HuH-7.5 (cell line): Measurements from ENCODE around the gene MYO7A.
A peak's percentile ranks its signal among the peaks of the same experiment; 100 is the strongest.

ENCODE experiments used
- DNase-seq: peaks from one replicate; pipeline ENCODE4 v3.0.0; 2011; ENCODE audit warnings: low spot score

Gene MYO7A

DNA sequence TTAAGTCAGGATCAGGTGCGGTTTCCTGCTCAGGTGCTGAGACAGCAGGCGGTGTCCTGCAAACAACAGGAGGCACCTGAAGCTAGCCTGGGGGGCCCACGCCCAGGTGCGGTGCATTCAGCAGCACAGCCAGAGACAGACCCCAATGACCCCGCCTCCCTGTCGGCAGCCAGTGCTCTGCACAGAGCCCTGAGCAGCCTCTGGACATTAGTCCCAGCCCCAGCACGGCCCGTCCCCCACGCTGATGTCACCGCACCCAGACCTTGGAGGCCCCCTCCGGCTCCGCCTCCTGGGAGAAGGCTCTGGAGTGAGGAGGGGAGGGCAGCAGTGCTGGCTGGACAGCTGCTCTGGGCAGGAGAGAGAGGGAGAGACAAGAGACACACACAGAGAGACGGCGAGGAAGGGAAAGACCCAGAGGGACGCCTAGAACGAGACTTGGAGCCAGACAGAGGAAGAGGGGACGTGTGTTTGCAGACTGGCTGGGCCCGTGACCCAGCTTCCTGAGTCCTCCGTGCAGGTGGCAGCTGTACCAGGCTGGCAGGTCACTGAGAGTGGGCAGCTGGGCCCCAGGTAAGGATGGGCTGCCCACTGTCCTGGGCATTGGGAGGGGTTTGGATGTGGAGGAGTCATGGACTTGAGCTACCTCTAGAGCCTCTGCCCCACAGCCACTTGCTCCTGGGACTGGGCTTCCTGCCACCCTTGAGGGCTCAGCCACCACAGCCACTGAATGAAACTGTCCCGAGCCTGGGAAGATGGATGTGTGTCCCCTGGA lies at the start of gene MYO7A:
Gene MYO7A, plus strand, starts transcription at position 327 of the 772 bp plus-strand sequence. CDS start 2,389 bp downstream, outside the sequence.
- peak; percentile 86 for DNase-seq

- no peak for DNase-seq
These were observed 48.4 kb upstream of the MYO7A start for GRCh38 chr11:77079666-77080065.

GRCh38 chr11:77080643-77081210 lies 47.3 kb upstream of the MYO7A start:
- no peak for DNase-seq

- DNase-seq: no peak
These were observed 46.6 kb upstream of the MYO7A start for GRCh38 chr11:77081381-77081851.

GRCh38 chr11:77081976-77082836 lies 45.8 kb upstream of the MYO7A start:
- DNase-seq: no peak

- DNase-seq: no peak
These were observed 45.0 kb upstream of the MYO7A start for GRCh38 chr11:77082838-77083565.

- no peak for DNase-seq
These were observed 44.3 kb upstream of the MYO7A start for GRCh38 chr11:77083566-77084245.

- DNase-seq: no peak
These were observed 43.4 kb upstream of the MYO7A start for GRCh38 chr11:77084581-77085191.

DNA sequence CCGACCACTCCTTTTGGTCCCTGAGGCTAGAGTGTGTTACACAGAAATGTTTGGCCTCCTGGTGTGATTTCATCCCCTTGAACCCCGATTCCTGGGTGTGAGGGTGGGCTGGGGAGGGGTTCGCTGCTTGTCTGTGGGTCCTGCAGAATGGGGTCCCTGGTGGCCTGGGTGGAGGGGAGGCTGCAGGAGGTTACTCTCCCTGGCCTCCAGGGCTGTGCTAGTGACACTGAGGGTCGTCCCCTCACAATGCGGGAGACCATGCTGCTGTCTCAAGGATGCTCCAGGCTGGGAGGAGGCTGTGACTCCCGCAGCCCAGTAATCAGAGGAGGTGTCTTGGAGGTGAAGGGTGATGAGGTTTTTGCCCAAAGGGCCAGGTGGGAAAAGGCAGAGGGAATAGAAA lies 42.4 kb upstream of the MYO7A start:
- DNase-seq: no peak

- DNase-seq: no peak
These were observed 41.2 kb upstream of the MYO7A start for GRCh38 chr11:77086521-77087472.

GRCh38 chr11:77087723-77088225 lies 40.3 kb upstream of the MYO7A start:
- DNase-seq: no peak

GRCh38 chr11:77088236-77089003 lies 39.6 kb upstream of the MYO7A start:
- DNase-seq: no peak

DNA sequence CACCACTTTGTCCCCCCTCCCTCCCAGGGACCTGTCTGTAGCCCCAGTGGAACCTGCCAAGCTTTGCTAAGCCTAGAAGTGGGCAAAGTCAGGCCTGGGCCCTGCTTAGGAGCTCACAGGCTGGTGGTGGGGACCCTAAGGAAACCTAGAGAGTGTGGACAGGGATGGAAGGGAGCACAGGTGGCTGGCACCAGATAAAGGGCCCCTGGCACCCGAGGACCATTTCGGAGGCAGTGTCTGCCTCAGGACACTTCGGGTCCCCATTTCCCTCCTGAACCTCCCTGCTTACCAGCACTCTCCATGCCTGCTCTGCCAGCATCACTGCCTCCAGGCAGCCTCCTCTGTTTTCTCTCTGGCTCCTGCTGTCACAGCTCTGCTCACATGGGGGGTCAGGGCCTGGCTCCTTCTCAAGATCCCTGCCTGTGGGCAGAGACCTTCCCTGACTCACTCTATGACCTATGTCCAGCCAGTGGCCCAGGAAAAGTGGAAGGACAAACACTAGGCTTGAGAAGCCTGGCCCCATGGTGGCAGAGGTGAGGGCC lies 39.0 kb upstream of the MYO7A start:
- DNase-seq: no peak

DNA sequence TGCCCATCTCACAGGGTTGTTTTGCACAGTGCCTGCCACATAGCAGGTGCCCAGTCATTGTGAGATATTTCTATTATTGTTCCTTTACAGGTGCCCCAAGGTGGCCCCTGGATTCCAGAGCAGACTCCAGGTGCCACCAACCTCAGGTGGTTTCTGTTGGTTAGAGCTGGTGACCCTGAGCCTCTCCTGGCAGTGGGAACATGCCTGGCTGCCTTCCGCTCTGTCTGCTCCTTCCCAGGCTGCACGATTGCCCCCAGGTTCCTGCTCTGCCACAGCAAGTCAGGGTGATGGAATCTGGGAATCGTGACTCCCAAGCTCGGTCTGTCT lies 38.0 kb upstream of the MYO7A start:
- no peak for DNase-seq

GRCh38 chr11:77090373-77091111 lies 37.5 kb upstream of the MYO7A start:
- no peak for DNase-seq

GRCh38 chr11:77091146-77091940 lies 36.7 kb upstream of the MYO7A start:
- DNase-seq: peak; percentile 96

- no peak for DNase-seq
These were observed 35.7 kb upstream of the MYO7A start for GRCh38 chr11:77092382-77092781.
